GM10847 (cell line): ENCODE data around the gene NSUN4.

Experiments used
- POLR2A ChIP-seq: IDR thresholded peaks from 2 replicates; pipeline ENCODE4 v1.6.1; 2011; ENCODE audit not compliant: insufficient read length; ENCODE audit errors: extremely low read depth

Gene NSUN4

GRCh38 chr1:46369542-46370213 lies 29.1 kb downstream of the NSUN4 start:
- no peak for TF ChIP-seq POLR2A

GRCh38 chr1:46370214-46370633 lies 29.6 kb downstream of the NSUN4 start:
- TF ChIP-seq POLR2A = no peak

- TF ChIP-seq POLR2A = no peak
Measured at GRCh38 chr1:46372431-46372830, 31.8 kb downstream of the NSUN4 start.

GRCh38 chr1:46379996-46380395 lies 39.4 kb downstream of the NSUN4 start:
- no peak for TF ChIP-seq POLR2A

GRCh38 chr1:46380508-46380907 lies 39.9 kb downstream of the NSUN4 start:
- TF ChIP-seq POLR2A = no peak

GRCh38 chr1:46393510-46393909 lies 52.9 kb downstream of the NSUN4 start:
- no peak for TF ChIP-seq POLR2A

- TF ChIP-seq POLR2A = peak; percentile 54
Measured at GRCh38 chr1:46394108-46394871, 53.7 kb downstream of the NSUN4 start, which contains the start of gene FAAH. TSS of gene FAAH (plus strand) at chr1:46394317. CDS start at chr1:46394349, 32 bp downstream.

- TF ChIP-seq POLR2A = no peak
Measured at GRCh38 chr1:46394872-46395465, 54.4 kb downstream of the NSUN4 start.

GRCh38 chr1:46396441-46397398 lies 56.1 kb downstream of the NSUN4 start:
- no peak for TF ChIP-seq POLR2A

GRCh38 chr1:46399307-46399706 lies 58.7 kb downstream of the NSUN4 start:
- TF ChIP-seq POLR2A = no peak

GRCh38 chr1:46400421-46400820 lies 59.8 kb downstream of the NSUN4 start:
- no peak for TF ChIP-seq POLR2A

- no peak for TF ChIP-seq POLR2A
Measured at GRCh38 chr1:46401154-46401913, 60.7 kb downstream of the NSUN4 start.

GRCh38 chr1:46401964-46402626 lies 61.5 kb downstream of the NSUN4 start:
- no peak for TF ChIP-seq POLR2A

- TF ChIP-seq POLR2A = no peak
Measured at GRCh38 chr1:46403916-46404315, 63.3 kb downstream of the NSUN4 start.
